KBM-7 (cell line): ENCODE data around the gene INPPL1.
"Not testable (repeated sequence)": the region's sequence is repeated elsewhere in the genome, so short reads cannot be mapped to it uniquely, and the experiment has no call there.

Source experiments
- DNase-seq: peaks from one replicate; pipeline ENCODE4 v3.0.0-alpha.2; 2015
- in situ Hi-C: fragments of 300-500 bp; cut with MboI; formaldehyde crosslinking; loops from 2 replicates; pipeline ENCODE4 v1.14.3; 2020; ENCODE audit warnings: low sequenced_read_pairs, low pct_unique_long_range_greater_than_20kb, mixed read lengths

Gene INPPL1

GRCh38 chr11:72224564-72225410 is at the start of gene INPPL1:
Gene INPPL1, plus strand, starts transcription at chr11:72224767. Its CDS starts 218 bp downstream, at chr11:72224985.
- peak; percentile 29 for DNase-seq

GRCh38 chr11:72177656-72178055 is 46.9 kb upstream of the INPPL1 start:
- DNase-seq = no peak
- in situ Hi-C loops = no loop called here

More at GRCh38 chr11:72224564-72225410, at the start of gene INPPL1:
- in situ Hi-C loops = no loop called here

- no peak for DNase-seq
- in situ Hi-C loops = no loop called here
These were observed 45.3 kb upstream of the INPPL1 start for GRCh38 chr11:72179049-72179803.

GRCh38 chr11:72179804-72180396 is 44.7 kb upstream of the INPPL1 start:
- DNase-seq = no peak
- in situ Hi-C loops = no loop called here

GRCh38 chr11:72180892-72181552 is 43.5 kb upstream of the INPPL1 start:
- in situ Hi-C loops, DNase-seq: not testable (repeated sequence)

GRCh38 chr11:72181553-72181958 is 43.0 kb upstream of the INPPL1 start:
- in situ Hi-C loops = not testable (repeated sequence)
- peak; percentile 33 for DNase-seq

GRCh38 chr11:72188267-72188666 is 36.3 kb upstream of the INPPL1 start:
- in situ Hi-C loops = no loop called here
- no peak for DNase-seq

GRCh38 chr11:72189455-72190250 is 34.9 kb upstream of the INPPL1 start:
- in situ Hi-C loops = no loop called here
- no peak for DNase-seq

GRCh38 chr11:72190631-72191071 is 33.9 kb upstream of the INPPL1 start:
- in situ Hi-C loops = no loop called here
- no peak for DNase-seq

GRCh38 chr11:72191961-72192381 is 32.6 kb upstream of the INPPL1 start, which contains the start of gene FOLR1:
Gene FOLR1, plus strand, starts transcription at chr11:72192140. Its CDS starts 34 bp downstream, at chr11:72192174.
- in situ Hi-C loops = no loop called here
- no peak for DNase-seq

GRCh38 chr11:72195518-72196270 is 28.9 kb upstream of the INPPL1 start:
- no peak for DNase-seq
- in situ Hi-C loops = no loop called here

GRCh38 chr11:72201445-72201844 is 23.1 kb upstream of the INPPL1 start:
- in situ Hi-C loops, DNase-seq: not testable (repeated sequence)

GRCh38 chr11:72202571-72202970 is 22.0 kb upstream of the INPPL1 start:
- in situ Hi-C loops = no loop called here
- DNase-seq = no peak

GRCh38 chr11:72203163-72203562 is 21.4 kb upstream of the INPPL1 start:
- DNase-seq = no peak
- in situ Hi-C loops = no loop called here

- DNase-seq = no peak
- in situ Hi-C loops = no loop called here
These were observed 19.7 kb upstream of the INPPL1 start for GRCh38 chr11:72204886-72205285.

GRCh38 chr11:72206794-72207193 is 17.8 kb upstream of the INPPL1 start:
- DNase-seq, in situ Hi-C loops: not testable (repeated sequence)

GRCh38 chr11:72208281-72208680 is 16.3 kb upstream of the INPPL1 start:
- in situ Hi-C loops = no loop called here
- no peak for DNase-seq

GRCh38 chr11:72209101-72209500 is 15.5 kb upstream of the INPPL1 start:
- DNase-seq = peak; percentile 40
- in situ Hi-C loops = no loop called here
